GM12865 (cell line): Measurements from ENCODE around the gene ARHGEF26.

Experiments
- DNase-seq: peaks from one replicate; pipeline ENCODE4 v3.0.0; 2010; ENCODE audit warnings: low read depth
- H3K4me3 ChIP-seq: 2 replicates; pipeline ENCODE4 v1.5.1; 2011; ENCODE audit warnings: mild to moderate bottlenecking, low read depth, low read length, control low read depth
- TF ChIP-seq, protein P1 (sequence below): IDR thresholded peaks from 2 replicates; pipeline ENCODE4 v1.5.1; 2011; ENCODE audit warnings: low read length, control low read depth, low read depth, inconsistent platforms; ENCODE audit not compliant: insufficient read depth; ENCODE audit errors: missing control alignments

ARHGEF26 gene

DNA sequence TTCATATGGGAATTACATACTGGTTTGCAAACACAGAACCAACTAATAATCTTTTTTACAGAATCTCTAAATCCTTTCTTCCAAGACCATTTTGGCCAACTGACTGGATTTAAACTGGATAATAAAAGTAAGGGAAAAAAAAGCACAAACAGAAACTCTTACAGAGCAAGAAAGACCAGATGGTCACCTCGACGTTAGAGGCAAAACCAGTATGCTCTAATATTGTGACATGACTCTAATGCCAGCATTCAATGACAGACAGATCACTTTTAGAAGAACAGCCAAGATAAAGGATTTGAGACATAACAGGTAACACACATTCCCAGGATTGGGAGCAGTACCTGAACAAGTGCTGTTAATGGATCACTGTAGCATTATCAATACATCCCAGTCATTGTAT is 152.2 kb downstream of the ARHGEF26 start:
- DNase-seq: no peak
- no peak overlapping the region for H3K4me3 ChIP-seq
- TF ChIP-seq, protein P1, sequence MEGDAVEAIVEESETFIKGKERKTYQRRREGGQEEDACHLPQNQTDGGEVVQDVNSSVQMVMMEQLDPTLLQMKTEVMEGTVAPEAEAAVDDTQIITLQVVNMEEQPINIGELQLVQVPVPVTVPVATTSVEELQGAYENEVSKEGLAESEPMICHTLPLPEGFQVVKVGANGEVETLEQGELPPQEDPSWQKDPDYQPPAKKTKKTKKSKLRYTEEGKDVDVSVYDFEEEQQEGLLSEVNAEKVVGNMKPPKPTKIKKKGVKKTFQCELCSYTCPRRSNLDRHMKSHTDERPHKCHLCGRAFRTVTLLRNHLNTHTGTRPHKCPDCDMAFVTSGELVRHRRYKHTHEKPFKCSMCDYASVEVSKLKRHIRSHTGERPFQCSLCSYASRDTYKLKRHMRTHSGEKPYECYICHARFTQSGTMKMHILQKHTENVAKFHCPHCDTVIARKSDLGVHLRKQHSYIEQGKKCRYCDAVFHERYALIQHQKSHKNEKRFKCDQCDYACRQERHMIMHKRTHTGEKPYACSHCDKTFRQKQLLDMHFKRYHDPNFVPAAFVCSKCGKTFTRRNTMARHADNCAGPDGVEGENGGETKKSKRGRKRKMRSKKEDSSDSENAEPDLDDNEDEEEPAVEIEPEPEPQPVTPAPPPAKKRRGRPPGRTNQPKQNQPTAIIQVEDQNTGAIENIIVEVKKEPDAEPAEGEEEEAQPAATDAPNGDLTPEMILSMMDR: no peak

DNA sequence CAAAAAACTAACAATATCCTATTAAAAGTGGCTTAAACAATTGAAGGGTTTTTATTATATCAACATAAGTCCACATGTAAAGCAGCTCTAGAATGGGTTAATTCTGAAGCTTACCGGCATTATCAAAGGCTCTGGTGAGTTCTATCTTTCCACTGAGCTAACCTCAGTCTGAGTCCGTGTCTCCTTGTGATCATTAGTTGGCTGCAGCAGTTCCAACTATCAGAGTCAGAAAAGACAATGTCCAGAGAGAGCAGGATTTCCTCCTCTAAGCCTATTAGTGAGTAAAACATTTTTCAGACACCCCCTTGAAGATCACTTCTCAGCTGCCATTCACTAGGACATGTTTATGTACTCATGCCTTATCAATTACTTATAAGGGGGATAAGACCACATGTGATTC is 153.2 kb downstream of the ARHGEF26 start:
- TF ChIP-seq, protein P1: no peak
- no peak overlapping the region for H3K4me3 ChIP-seq
- DNase-seq: no peak

DNA sequence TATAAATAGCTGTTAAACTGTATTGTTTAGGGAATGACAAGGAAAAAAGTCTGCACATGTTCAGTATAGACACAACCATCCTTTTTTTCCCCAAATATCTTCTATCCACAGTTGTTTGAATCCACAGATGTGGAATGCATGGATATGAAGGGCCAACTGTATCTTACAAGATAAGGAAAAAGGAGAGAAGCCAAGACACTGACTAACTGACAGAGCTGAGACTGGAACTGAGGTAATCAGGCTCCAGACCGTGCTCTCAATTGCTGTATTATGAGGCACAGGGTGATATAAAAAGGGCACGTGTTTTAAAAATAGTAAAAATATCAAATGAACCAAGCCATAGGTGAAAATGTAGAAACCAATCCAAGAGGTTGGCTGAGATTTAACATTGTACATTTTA is 154.1 kb downstream of the ARHGEF26 start:
- DNase-seq: no peak
- TF ChIP-seq, protein P1: no peak
- H3K4me3 ChIP-seq: no peak overlapping the region

DNA sequence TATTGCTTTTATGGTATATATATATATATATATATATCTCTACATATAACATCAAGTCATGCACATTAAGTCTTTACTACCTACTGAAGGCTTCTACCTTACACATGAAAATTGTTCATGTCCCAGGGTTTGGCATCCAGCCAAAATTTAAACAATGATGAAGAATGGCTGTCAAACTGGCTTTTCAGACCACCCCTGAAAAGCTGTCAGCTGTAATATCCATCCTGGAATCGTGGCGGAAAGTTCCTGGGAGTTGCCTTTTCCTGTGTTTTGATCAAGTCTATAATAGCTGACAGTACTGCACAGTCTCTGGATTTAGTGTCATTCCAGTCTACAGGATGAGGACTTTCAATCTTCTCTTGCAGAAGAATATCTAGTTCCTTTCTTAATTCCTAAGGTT is 154.8 kb downstream of the ARHGEF26 start:
- TF ChIP-seq, protein P1: no peak
- H3K4me3 ChIP-seq: no peak overlapping the region
- DNase-seq: no peak

DNA sequence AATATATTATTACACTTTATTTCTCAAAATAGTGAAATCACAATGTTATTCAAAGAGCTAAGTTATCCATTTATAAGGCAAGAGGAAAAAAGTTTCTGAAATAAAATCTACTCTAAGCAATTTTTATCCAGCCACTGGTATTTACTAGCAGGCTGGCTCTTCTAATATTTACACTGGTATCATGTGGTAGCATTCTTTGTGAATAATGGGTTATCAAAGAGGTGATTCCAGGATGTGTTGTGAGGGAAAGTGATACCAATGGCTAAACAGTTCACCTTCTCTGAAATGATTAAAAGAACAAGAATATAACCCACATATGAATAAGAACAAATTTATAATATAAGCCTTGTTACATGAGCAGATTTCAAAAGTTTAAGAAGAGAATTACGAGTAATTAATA is 159.0 kb downstream of the ARHGEF26 start:
- H3K4me3 ChIP-seq: no peak overlapping the region
- TF ChIP-seq, protein P1: no peak
- DNase-seq: no peak

DNA sequence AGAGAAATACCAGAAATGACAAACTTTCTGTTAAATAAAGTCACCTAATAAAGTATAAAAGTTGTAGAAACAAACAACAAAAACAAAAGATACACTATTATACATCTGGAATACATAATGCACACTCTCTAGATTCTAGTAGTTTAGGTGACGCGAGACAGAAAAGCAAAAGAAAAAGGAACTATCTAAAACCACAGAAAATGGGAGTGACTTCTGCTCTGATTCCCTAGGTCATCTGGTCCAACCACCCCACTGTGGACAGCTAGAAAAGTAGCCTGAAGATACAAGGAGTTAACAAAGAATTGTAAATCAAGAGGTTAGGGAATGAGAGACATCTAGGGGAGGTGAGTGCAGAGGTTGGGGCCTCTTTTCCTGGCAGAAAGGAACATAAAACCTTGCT is 164.0 kb downstream of the ARHGEF26 start:
- DNase-seq: no peak
- TF ChIP-seq, protein P1: no peak
- H3K4me3 ChIP-seq: no peak overlapping the region

DNA sequence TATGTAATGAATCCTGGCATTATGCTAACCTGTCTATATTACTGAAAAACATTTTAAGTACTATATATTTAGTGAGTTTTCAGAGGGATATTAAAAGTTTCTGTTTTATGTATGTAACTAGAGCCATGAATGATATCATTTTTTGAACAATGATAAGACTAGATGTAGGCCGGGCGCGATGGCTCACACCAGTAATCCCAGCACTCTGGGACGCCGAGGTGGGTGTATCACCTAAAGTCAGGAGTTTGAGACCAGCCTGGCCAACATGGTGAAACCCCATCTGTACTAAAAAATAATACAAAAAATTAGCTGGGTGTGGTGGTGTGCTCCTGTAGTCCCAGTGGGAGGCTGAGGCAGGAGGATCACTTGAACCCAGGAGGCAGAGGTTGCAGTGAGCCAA is 169.0 kb downstream of the ARHGEF26 start:
- no peak overlapping the region for H3K4me3 ChIP-seq
- DNase-seq: no peak
- TF ChIP-seq, protein P1: no peak
